NCI-H2171 treated with DMSO at 0.1 percent for 48 hours (cell line): Measurements from ENCODE around the gene KIAA1755.

Experiments
- DNase-seq: peaks from one replicate; lab custom pipeline; 2025; lab: John Stamatoyannopoulos, UW

The KIAA1755 gene

GRCh38 chr20:38238829-38239228 lies 21.7 kb downstream of the KIAA1755 start:
- DNase-seq: no peak

- DNase-seq: no peak
Observed at GRCh38 chr20:38237381-38237780, 23.2 kb downstream of the KIAA1755 start.

- DNase-seq: no peak
Observed at GRCh38 chr20:38231531-38232121, 28.9 kb downstream of the KIAA1755 start.

- no peak for DNase-seq
Observed at GRCh38 chr20:38230957-38231526, 29.5 kb downstream of the KIAA1755 start.

DNA sequence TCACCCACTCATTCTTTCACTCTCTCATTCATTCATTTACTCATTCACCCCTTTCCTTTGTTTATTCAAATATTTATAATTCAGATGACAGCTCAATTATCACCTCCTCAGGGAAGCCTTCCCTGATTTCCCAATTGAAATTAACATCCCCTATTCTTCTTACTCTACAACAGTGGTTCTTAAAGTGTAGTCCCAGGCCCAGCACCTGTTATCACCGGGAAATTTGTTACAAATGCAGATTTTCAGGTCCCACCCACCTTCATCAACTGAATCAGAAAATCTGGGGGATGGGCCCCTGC lies 30.3 kb downstream of the KIAA1755 start:
- no peak for DNase-seq

- DNase-seq: no peak
Observed at GRCh38 chr20:38229376-38230252, 30.9 kb downstream of the KIAA1755 start.

DNA sequence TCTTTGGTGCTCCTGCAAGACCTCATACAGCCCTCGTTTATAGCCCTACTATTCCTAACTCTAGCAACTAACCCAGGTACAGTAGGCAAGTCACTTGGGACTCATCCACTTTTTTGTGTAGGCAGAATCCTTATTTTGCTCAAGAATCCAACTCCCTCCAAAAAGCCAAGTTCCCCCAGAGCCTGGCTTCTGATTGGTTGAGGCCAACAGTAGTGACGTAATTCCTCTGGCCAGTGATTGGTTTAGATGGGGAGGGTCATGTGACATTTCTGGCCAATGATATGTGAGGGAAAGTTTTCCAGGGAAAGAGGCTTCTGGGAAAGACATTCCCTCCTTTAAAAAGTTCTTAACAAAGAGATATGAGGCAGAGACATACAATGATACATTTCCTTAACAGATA lies 32.1 kb downstream of the KIAA1755 start:
- DNase-seq: no peak

DNA sequence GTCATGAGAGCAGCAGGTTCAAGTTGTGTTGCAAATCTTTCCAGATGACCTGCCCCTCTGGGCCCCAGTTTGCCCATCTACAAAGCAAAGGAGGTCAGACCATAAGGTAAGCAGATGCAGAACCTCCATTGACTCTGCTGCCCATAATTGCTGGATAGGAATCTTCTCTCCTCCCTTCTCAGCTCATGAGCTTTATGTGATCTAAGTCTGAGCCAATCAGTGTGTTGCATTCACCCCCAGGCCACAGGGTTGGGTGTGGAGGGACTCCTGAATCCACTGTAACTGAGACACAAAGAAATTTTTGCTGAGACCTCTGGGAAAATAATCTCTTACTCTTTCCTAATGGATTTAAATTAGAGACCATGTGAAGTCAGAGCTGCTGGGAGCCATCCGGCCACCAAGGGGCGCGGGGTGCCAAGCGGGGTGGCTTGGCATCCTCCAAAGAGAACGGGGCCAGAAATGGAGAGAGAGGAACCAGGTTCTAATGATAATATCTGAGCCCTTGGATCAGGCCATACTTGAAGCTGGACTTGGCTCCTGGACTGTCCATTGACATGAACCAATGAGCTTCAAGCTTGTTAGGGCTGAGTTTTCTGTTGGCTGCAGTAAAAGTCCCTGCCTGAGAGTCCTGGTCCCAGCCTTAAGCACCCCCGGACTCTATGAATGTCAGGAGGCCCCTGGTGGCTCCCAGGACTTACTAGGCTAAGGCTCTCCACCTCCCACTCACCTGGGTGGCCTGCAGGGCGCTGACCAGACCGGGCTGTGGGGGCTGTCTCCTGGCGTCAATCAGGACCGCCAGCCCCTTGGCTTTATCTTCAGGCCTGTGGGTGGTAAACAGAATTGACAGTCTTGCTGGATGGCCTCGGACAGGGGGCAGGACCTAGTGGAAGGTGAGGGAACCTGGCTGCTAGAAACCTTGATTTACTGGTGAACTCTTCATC lies 32.8 kb downstream of the KIAA1755 start:
- DNase-seq: no peak

GRCh38 chr20:38226553-38226952 lies 34.0 kb downstream of the KIAA1755 start:
- no peak for DNase-seq

GRCh38 chr20:38225900-38226263 lies 34.7 kb downstream of the KIAA1755 start:
- DNase-seq: no peak

DNA sequence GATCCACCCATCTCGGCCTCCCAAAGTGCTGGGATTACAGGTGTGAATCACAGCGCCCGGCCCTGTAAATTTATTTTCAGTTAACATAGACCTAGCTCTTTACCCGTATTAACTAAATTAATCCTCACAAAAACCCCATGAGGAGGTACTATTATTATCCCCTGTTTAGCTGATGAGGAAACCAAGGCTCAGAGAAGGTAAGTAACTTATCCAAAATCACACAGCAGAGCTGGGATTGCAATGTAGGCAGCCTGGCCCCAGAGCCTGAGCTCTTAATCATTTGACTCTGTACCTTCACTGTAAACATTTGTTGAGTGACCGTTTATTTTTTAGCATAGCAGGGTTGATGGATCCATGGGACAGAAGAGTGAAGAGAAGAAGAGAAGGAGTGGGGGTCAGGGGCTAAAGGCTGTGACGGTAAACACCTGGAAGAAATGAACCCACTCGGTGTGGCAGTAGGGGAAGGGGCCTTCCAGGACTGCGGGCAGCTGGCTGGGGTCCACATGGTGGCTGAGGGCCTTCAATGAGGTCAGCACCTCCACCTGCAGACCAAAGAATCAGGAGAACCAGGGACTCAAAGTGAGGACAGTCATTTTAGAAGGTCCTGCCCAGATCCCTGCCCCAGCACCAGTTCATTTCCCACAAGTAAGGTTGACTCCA lies 35.2 kb downstream of the KIAA1755 start:
- no peak for DNase-seq

- no peak for DNase-seq
Observed at GRCh38 chr20:38224531-38224930, 36.0 kb downstream of the KIAA1755 start.

- DNase-seq: no peak
Observed at GRCh38 chr20:38223743-38224100, 36.8 kb downstream of the KIAA1755 start.

DNA sequence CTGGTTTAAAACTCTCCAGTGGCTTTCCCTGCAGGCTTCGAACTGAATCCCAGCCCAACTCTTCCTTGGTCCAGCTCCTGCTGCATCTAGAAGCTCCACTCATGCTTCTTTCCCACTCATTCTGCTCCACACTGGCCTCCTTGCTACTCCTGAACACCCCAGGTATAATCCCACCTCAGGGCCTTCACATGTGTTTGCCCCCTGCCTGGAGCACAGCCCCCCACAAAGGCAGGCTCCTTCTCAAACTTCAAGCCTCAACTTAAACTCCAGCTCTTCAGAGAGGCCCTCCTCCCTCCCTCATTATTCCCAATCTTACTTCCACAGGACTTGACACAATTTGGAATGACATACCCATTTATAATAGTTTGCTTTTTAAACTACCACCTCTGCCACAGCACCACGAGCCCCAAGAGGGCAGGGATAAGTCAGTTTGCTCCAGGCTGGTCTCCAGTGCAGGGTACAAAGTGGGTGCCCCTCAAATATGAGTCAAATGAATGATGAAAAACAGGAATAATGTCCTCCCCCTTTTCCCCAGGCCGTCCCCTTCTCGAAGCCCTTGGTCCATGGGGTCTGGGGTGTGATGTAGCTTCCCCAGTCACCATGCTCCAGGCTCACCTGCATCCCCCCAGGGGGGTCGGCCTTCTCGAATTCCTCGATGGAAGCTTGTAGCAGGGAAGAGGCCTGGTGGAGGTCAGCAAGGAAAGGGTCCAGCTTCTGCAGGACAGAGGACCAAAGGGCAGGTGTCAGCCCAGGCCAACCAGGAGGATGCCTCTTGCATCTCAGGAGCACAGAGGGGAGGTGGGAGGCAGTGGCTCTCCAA lies 37.4 kb downstream of the KIAA1755 start:
- no peak for DNase-seq

DNA sequence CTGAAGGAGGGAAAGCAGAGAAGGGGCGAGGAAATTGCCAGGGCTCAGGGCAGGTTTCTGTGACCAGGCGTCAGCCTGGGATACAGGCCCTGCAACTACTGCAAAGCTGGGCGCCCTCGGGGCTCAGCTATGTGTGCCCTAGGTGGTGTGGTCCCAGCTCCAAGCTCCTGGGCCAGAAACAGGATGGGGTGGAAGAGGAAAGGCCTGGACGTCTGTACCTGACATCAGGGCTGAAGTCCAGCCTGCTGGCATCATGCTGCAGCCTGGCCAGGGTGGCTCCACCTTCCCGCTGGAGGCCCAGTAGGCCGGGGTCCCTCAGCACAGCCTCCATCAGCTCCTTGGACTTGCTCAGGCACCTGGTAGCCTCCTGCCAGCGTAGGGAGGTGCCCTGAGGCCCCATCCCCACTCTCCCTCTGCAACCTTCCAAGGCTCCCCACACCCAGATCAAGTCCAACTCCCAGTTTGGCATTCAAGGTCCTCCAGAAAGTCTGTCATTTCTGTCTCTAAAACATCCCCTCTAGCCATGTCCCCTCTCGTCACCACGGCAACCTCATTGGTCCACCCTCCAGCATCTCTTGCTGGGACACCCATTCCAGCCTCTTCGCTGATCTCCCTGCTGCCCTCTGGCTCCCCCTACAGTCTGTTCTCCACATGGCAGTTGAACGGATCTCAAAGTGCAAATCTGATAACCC lies 38.2 kb downstream of the KIAA1755 start:
- peak; percentile 47 for DNase-seq

GRCh38 chr20:38221119-38221589 lies 39.4 kb downstream of the KIAA1755 start:
- peak; percentile 70 for DNase-seq

DNA sequence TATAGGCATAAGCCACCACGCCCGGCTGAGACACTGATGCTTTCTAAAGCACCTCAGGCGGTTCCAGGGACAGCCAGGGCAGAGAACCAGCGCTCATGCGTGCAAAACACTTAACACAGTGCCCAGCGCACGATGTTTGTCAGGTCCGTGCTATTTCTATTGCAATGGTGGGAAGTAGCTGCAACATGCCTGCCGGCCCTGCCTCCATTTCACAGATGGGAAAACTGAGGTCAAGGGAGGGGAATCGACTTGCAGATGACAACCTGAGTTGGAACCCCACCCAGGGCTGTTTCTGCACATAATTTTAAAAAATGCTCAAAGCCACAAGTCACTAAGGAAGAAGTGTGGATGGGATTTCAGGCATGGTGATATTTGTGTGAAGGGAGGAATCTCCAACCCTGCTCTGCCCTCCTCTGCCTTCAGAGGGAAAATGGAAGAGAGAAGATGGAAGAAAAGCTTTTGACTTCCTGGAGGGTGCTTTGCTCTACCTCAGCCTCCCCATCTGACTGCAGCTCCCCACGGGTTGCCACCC lies 39.9 kb downstream of the KIAA1755 start:
- no peak for DNase-seq

GRCh38 chr20:38219006-38219950 lies 41.3 kb downstream of the KIAA1755 start:
- DNase-seq: no peak

- DNase-seq: no peak
Observed at GRCh38 chr20:38218566-38218885, 42.0 kb downstream of the KIAA1755 start.
